ENCODE data around the gene C12orf75.

- TF ChIP-seq IRF2 (CRISPR knock-in tag; IDR thresholded peaks at IDR 0.05) (no peak), PCBP2 (optimal IDR thresholded peaks at IDR 0.05; ENCODE audit: low read depth, low read length, poor library complexity, severe bottlenecking) (no peak), EZH2 (conservative IDR thresholded peaks at IDR 0.05; ENCODE audit: low read depth, low read length) (no peak), POLR2A (IDR thresholded peaks at IDR 0.05; ENCODE audit: insufficient read depth in 1 of 2, low read depth in 2 of 2, low read length in 2 of 2) (no peak), CTCF (CRISPR knock-in tag; IDR thresholded peaks at IDR 0.05) (no peak), RFX5 (IDR thresholded peaks at IDR 0.05; ENCODE audit: low read depth, low read length) (no peak), TP53 (CRISPR knock-in tag; conservative IDR thresholded peaks at IDR 0.05) (no peak), TBP (CRISPR knock-in tag; IDR thresholded peaks at IDR 0.05) (no peak), BRCA1 (CRISPR knock-in tag; IDR thresholded peaks at IDR 0.05) (no peak), MTERF4 (CRISPR knock-in tag; IDR thresholded peaks at IDR 0.05) (no peak)
Measured at GRCh38 chr12:105288311-105288996, 42.0 kb upstream of the C12orf75 start.

Data from HepG2 (cell line).